Sigmoid colon (tissue), 7 donors: ENCODE measurements around the gene TMEM144. TPM values are rescaled to one million over a fixed set of nuclear protein-coding genes. Genes with fewer than 3 reads are reported as not detected.

Source experiments
- DNase-seq: peaks from one replicate; pipeline ENCODE4 v3.0.0-alpha.2; 2019
- H3K27ac ChIP-seq, 4 donors: fragments of 200-600 bp; sonication (generic); one replicate each; pipeline ENCODE4 v1.5.1; 2016 to 2019; ENCODE audit warnings: mild to moderate bottlenecking in 1 of 4
- H3K27me3 ChIP-seq, 3 donors: fragments of 200-600 bp; sonication (generic); one replicate each; pipeline ENCODE4 v1.5.1; 2019; ENCODE audit warnings: mild to moderate bottlenecking in 1 of 3
- H3K36me3 ChIP-seq, 4 donors: fragments of 200-600 bp; sonication (generic); one replicate each; pipeline ENCODE4 v1.5.1; 2016 to 2019
- H3K4me1 ChIP-seq, 4 donors: fragments of 200-600 bp; sonication (generic); one replicate each; pipeline ENCODE4 v1.5.1; 2017 to 2019
- H3K4me3 ChIP-seq, 4 donors: fragments of 200-600 bp; sonication (generic); one replicate each; pipeline ENCODE4 v1.5.1; 2017 to 2019; ENCODE audit warnings: mild to moderate bottlenecking in 2 of 4, moderate library complexity in 1 of 4
- H3K9me3 ChIP-seq, 4 donors: fragments of 200-600 bp in 3 of 4; sonication (generic) in 3 of 4; one replicate each; pipeline versions ENCODE4 v1.5.1 to v1.6.1; 2013 to 2019
- CTCF ChIP-seq, 4 experiments: fragments of 450-650 bp in 3 of 4; fragments of 200-600 bp in 1 of 4; IDR thresholded peaks; one replicate each; pipeline ENCODE4 v1.5.1; 2016 to 2019; ENCODE audit warnings: antibody characterized with exemption in 4 of 4, mild to moderate bottlenecking in 3 of 4, moderate library complexity in 2 of 4
- EP300 ChIP-seq, 4 donors: sonication (generic); formaldehyde crosslinking; IDR thresholded peaks; one replicate each; pipeline ENCODE4 v1.6.1; 2017; ENCODE audit warnings: antibody characterized with exemption in 4 of 4
- POLR2A ChIP-seq, 2 donors: fragments of 450-650 bp; IDR thresholded peaks; one replicate each; pipeline ENCODE4 v1.6.1; 2016; ENCODE audit warnings: antibody characterized with exemption in 2 of 2, mild to moderate bottlenecking in 2 of 2, moderate library complexity in 2 of 2
- POLR2AphosphoS5 ChIP-seq, 4 donors: sonication (generic); formaldehyde crosslinking; IDR thresholded peaks; one replicate each; pipeline ENCODE4 v1.6.1; 2017; ENCODE audit warnings: antibody characterized with exemption in 4 of 4
- WGBS, 2 donors: extraction: QIAGEN DNeasy Blood & Tissue Kit; methylation state at CpG; one replicate each; pipeline ENCODE4 v1.1.7; 2013; 5-methylcytosine and 5-hydroxymethylcytosine counted together
- intact Hi-C: fragments of 100-400 bp; cut with DNase I; formaldehyde crosslinking; loops from one replicate; pipeline ENCODE4 v1.15.1; 2023
- polyA plus RNA-seq, 3 donors: library from polyadenylated mRNA; stranded (reverse); fragments of 200-250 nt; gene quantifications; one replicate each; pipeline ENCODE4 v1.2.3, GENCODE V29; 2013
- total RNA-seq, 4 donors: library from RNA; depleted of rRNA; stranded (reverse); fragments of >200 nt; gene quantifications; one replicate each; pipeline ENCODE4 v1.1.0, GENCODE V29; 2016
- donor health status: healthy with polysubstance abuse.
- donor health status: Bipolar disorder and iron deficiency.
- donor health status: healthy.

Gene TMEM144
- total and polyA plus RNA-seq, 7 donors = 3.5 to 12.1 (median 6.4) TPM

- DNase-seq = no peak
- Histone ChIP-seq H3K4me1 (peaks cover 0 to 98% (median 88%) of the 10 kb centered on the region in 4 donors), H3K27me3 (no peaks in the 10 kb centered on the region), H3K27ac (peak overlapping the region in 3 of 4 donors; percentile 77 to 92 (median 83)), H3K9me3 (no peaks in the 10 kb centered on the region), H3K4me3 (peak overlapping the region; percentile 8 to 33 (median 21)), H3K36me3 (no peaks in the 10 kb centered on the region)
- TF ChIP-seq POLR2AphosphoS5 (IDR thresholded peaks at IDR 0.05) (peak in 2 of 4 donors; percentile 1 to 5), EP300 (IDR thresholded peaks at IDR 0.05) (no peak)
- intact Hi-C loops = loop anchor here (5.0 to 10.0 kb wide), 2 partner anchors 42 to 1189 kb away; partner anchors contain the start of gene PDGFC
- 69 to 74% methylated on average over 10 of the region's 10 CpGs for WGBS, 2 donors
Observed at GRCh38 chr4:158163941-158164767, 46.1 kb upstream of the TMEM144 start.

GRCh38 chr4:158164768-158165213 lies 45.5 kb upstream of the TMEM144 start:
- Histone ChIP-seq H3K27ac (peak overlapping the region in 3 of 4 donors; percentile 77 to 92 (median 83)), H3K27me3 (no peaks in the 10 kb centered on the region), H3K4me3 (peak overlapping the region; percentile 8 to 33 (median 21)), H3K4me1 (peaks cover 0 to 94% (median 85%) of the 10 kb centered on the region in 4 donors), H3K36me3 (no peaks in the 10 kb centered on the region), H3K9me3 (no peaks in the 10 kb centered on the region)
- peak; percentile 85 to 98 (median 94) for TF ChIP-seq POLR2AphosphoS5 (IDR thresholded peaks at IDR 0.05)
- TF ChIP-seq CTCF (IDR thresholded peaks at IDR 0.05) = no peak
- TF ChIP-seq POLR2A (IDR thresholded peaks at IDR 0.05) = no peak
- peak; percentile 58 to 93 (median 86) for TF ChIP-seq EP300 (IDR thresholded peaks at IDR 0.05)
- DNase-seq = no peak
- intact Hi-C loops = loop anchor here (5.0 to 10.0 kb wide), 2 partner anchors 42 to 1190 kb away; partner anchors contain the start of gene PDGFC
- 77 to 83% methylated on average over 3 of the region's 3 CpGs for WGBS, 2 donors

GRCh38 chr4:158166701-158167100 lies 43.6 kb upstream of the TMEM144 start:
- Histone ChIP-seq H3K9me3 (no peaks in the 10 kb centered on the region), H3K36me3 (no peaks in the 10 kb centered on the region), H3K27me3 (no peaks in the 10 kb centered on the region), H3K4me1 (peaks cover 0 to 89% (median 75%) of the 10 kb centered on the region in 4 donors), H3K27ac (peak overlapping the region in 3 of 4 donors; percentile 77 to 92 (median 83)), H3K4me3 (peak overlapping the region; percentile 1 to 61 (median 28))
- TF ChIP-seq EP300 (IDR thresholded peaks at IDR 0.05) (no peak), CTCF (IDR thresholded peaks at IDR 0.05) (no peak), POLR2AphosphoS5 (IDR thresholded peaks at IDR 0.05) (no peak), POLR2A (IDR thresholded peaks at IDR 0.05) (no peak)
- DNase-seq = no peak
- 58 to 65% methylated on average over 2 of the region's 2 CpGs for WGBS, 2 donors
- intact Hi-C loops = loop anchor here (10.0 kb wide), 1 partner anchor 1192 kb away; the partner anchor contains the start of gene PDGFC

- Histone ChIP-seq H3K4me3 (peak overlapping the region; percentile 9 to 61 (median 53)), H3K27me3 (no peaks in the 10 kb centered on the region), H3K9me3 (no peaks in the 10 kb centered on the region), H3K4me1 (peaks cover 0 to 86% (median 77%) of the 10 kb centered on the region in 4 donors), H3K27ac (peak overlapping the region; percentile 71 to 92 (median 80)), H3K36me3 (no peaks in the 10 kb centered on the region)
- intact Hi-C loops = loop anchor here (10.0 kb wide), 1 partner anchor 1194 kb away; the partner anchor contains the start of gene PDGFC
- 83 to 86% methylated on average over 5 of the region's 5 CpGs for WGBS, 2 donors
- no peak for DNase-seq
- TF ChIP-seq EP300 (IDR thresholded peaks at IDR 0.05) (no peak), POLR2AphosphoS5 (IDR thresholded peaks at IDR 0.05) (no peak), POLR2A (IDR thresholded peaks at IDR 0.05) (no peak), CTCF (IDR thresholded peaks at IDR 0.05) (no peak)
Observed at GRCh38 chr4:158168606-158169005, 41.7 kb upstream of the TMEM144 start.

- H3K27me3 ChIP-seq = no peaks in the 10 kb centered on the region
- peaks cover 0 to 86% (median 77%) of the 10 kb centered on the region in 4 donors for H3K4me1 ChIP-seq
- 43 to 74% methylated on average over 3 of the region's 3 CpGs for WGBS, 2 donors
- peak overlapping the region; percentile 71 to 92 (median 80) for H3K27ac ChIP-seq
- H3K4me3 ChIP-seq = peak overlapping the region; percentile 31 to 61 (median 53)
- DNase-seq = no peak
- no peaks in the 10 kb centered on the region for H3K9me3 ChIP-seq
- intact Hi-C loops = loop anchor here (10.0 kb wide), 1 partner anchor 1195 kb away; the partner anchor contains the start of gene PDGFC
- TF ChIP-seq CTCF (IDR thresholded peaks at IDR 0.05) (no peak), POLR2A (IDR thresholded peaks at IDR 0.05) (no peak), EP300 (IDR thresholded peaks at IDR 0.05) (no peak)
- no peaks in the 10 kb centered on the region for H3K36me3 ChIP-seq
Observed at GRCh38 chr4:158169506-158169905, 40.8 kb upstream of the TMEM144 start.
